Mesendoderm (in vitro differentiated cells): ENCODE results near the gene PMEPA1.

Source experiments
- DNase-seq: peaks from one replicate; pipeline ENCODE4 v3.0.0; 2013
- H2AK5ac ChIP-seq: 2 replicates; pipeline ENCODE4 v1.6.1; 2013; ENCODE audit warnings: low read length, inconsistent platforms
- H2BK120ac ChIP-seq: 2 replicates; pipeline ENCODE4 v1.6.1; 2013; ENCODE audit warnings: low read depth, mild to moderate bottlenecking, low read length, moderate library complexity, mixed read lengths
- H2BK15ac ChIP-seq: replicated peaks from 2 replicates; pipeline ENCODE4 v1.6.1; 2013; ENCODE audit warnings: low read depth, mild to moderate bottlenecking, moderate library complexity
- H2BK5ac ChIP-seq: 2 replicates; pipeline ENCODE4 v1.6.1; 2013; ENCODE audit warnings: low read length, inconsistent platforms
- H3K18ac ChIP-seq: 2 replicates; pipeline ENCODE4 v1.6.1; 2013; ENCODE audit warnings: mild to moderate bottlenecking, low read length, mixed read lengths
- H3K23ac ChIP-seq: one replicate; pipeline ENCODE4 v1.6.1; 2013; ENCODE audit warnings: low read length
- H3K27ac ChIP-seq: 2 replicates; pipeline ENCODE4 v1.5.1; 2013; ENCODE audit warnings: low read depth, mild to moderate bottlenecking, inconsistent platforms, low read length, moderate library complexity
- H3K27me3 ChIP-seq: 2 replicates; pipeline ENCODE4 v1.6.1; 2013; ENCODE audit warnings: low read length, control low read depth, mild to moderate bottlenecking, inconsistent platforms; ENCODE audit not compliant: insufficient read depth, poor library complexity
- H3K36me3 ChIP-seq: 2 replicates; pipeline ENCODE4 v1.6.1; 2013; ENCODE audit warnings: low read length, inconsistent platforms; ENCODE audit not compliant: control insufficient read depth, insufficient read depth
- H3K4ac ChIP-seq: one replicate; pipeline ENCODE4 v1.6.1; 2013; ENCODE audit warnings: low read depth, mild to moderate bottlenecking, low read length, moderate library complexity
- H3K4me1 ChIP-seq: 2 replicates; pipeline ENCODE4 v1.6.1; 2013; ENCODE audit warnings: low read depth, low read length, inconsistent platforms; ENCODE audit not compliant: control insufficient read depth
- H3K4me2 ChIP-seq: 2 replicates; pipeline ENCODE4 v1.6.1; 2013; ENCODE audit warnings: low read length
- H3K4me3 ChIP-seq: 2 replicates; pipeline ENCODE4 v1.5.1; 2013; ENCODE audit warnings: mild to moderate bottlenecking, low read length
- H3K56ac ChIP-seq: one replicate; pipeline ENCODE4 v1.6.1; 2013; ENCODE audit warnings: low read length
- H3K79me1 ChIP-seq: 2 replicates; pipeline ENCODE4 v1.6.1; 2013; ENCODE audit warnings: low read length, inconsistent platforms
- H3K79me2 ChIP-seq: 2 replicates; pipeline ENCODE4 v1.6.1; 2013; ENCODE audit warnings: mild to moderate bottlenecking, low read length; ENCODE audit not compliant: control insufficient read depth, insufficient read depth
- H3K9ac ChIP-seq: 2 replicates; pipeline ENCODE4 v1.6.1; 2013; ENCODE audit warnings: low read length, inconsistent platforms
- H4K5ac ChIP-seq: one replicate; pipeline ENCODE4 v1.6.1; 2013; ENCODE audit warnings: low read length
- H4K8ac ChIP-seq: one replicate; pipeline ENCODE4 v1.6.1; 2013; ENCODE audit warnings: low read depth, mild to moderate bottlenecking, control low read depth, low read length, moderate library complexity
- WGBS: extraction: QIAGEN DNeasy Blood & Tissue Kit; methylation state at CpG from one replicate; pipeline ENCODE4 v1.1.7; 2013; ENCODE audit warnings: low lambda C conversion rate, missing lambda C conversion rate; ENCODE audit not compliant: insufficient coverage; ENCODE audit errors: extremely low coverage; 5-methylcytosine and 5-hydroxymethylcytosine counted together

The PMEPA1 gene

DNA sequence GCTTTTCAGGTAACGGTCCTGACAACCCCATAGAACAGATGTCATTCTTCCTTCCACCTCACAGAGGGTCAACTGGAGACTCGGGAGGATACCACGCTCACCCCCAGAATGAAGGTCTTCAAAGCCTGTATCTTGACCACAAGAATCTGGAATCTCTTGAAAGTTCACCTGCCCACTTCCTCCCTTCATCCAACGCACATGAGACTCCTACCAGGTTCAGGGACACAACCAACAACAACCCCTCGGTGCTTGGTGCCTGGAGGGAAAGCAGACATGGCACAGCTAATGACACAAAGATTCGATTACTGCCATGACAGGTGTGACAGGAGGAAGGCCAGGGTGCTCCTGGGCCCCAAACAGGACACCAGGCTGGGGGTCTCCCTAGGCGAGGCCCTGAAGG, 8.2 kb downstream of the PMEPA1 start:
- H3K27me3 ChIP-seq = no peaks in the 10 kb centered on the region
- H2AK5ac ChIP-seq = no peak overlapping the region
- H3K18ac ChIP-seq = no peak overlapping the region
- peaks cover 2% of the 10 kb centered on the region for H3K79me1 ChIP-seq
- H3K56ac ChIP-seq = no peak overlapping the region
- H4K5ac ChIP-seq = no peak overlapping the region
- H2BK5ac ChIP-seq = no peak overlapping the region
- no peak overlapping the region for H3K9ac ChIP-seq
- no peak overlapping the region for H3K23ac ChIP-seq
- H2BK120ac ChIP-seq = no peak overlapping the region
- H3K36me3 ChIP-seq = no peaks in the 10 kb centered on the region
- H4K8ac ChIP-seq = no peak overlapping the region
- H3K79me2 ChIP-seq = peaks cover 100% of the 10 kb centered on the region
- WGBS = no CpG with 5 or more reads among the region's 7 CpGs
- H3K4ac ChIP-seq = no peak overlapping the region
- H3K4me1 ChIP-seq = peaks cover 17% of the 10 kb centered on the region
- DNase-seq = no peak
- no peak overlapping the region for H3K4me2 ChIP-seq
- no peak overlapping the region for H3K27ac ChIP-seq
- no peak overlapping the region for H3K4me3 ChIP-seq
- H2BK15ac ChIP-seq = no peak overlapping the region

GRCh38 chr20:57701090-57701489, 8.7 kb downstream of the PMEPA1 start:
- peaks cover 11% of the 10 kb centered on the region for H3K4me1 ChIP-seq
- H4K5ac ChIP-seq = no peak overlapping the region
- no peak overlapping the region for H3K56ac ChIP-seq
- H2AK5ac ChIP-seq = no peak overlapping the region
- no peak overlapping the region for H3K4ac ChIP-seq
- no peak overlapping the region for H3K27ac ChIP-seq
- no peak overlapping the region for H3K23ac ChIP-seq
- DNase-seq = no peak
- H2BK5ac ChIP-seq = no peak overlapping the region
- no peaks in the 10 kb centered on the region for H3K27me3 ChIP-seq
- no CpG with 5 or more reads among the region's 6 CpGs for WGBS
- no peak overlapping the region for H2BK120ac ChIP-seq
- H3K18ac ChIP-seq = no peak overlapping the region
- no peak overlapping the region for H3K4me2 ChIP-seq
- H3K79me1 ChIP-seq = peaks cover 2% of the 10 kb centered on the region
- no peak overlapping the region for H4K8ac ChIP-seq
- no peak overlapping the region for H3K4me3 ChIP-seq
- no peaks in the 10 kb centered on the region for H3K36me3 ChIP-seq
- H3K79me2 ChIP-seq = peaks cover 100% of the 10 kb centered on the region
- no peak overlapping the region for H2BK15ac ChIP-seq
- no peak overlapping the region for H3K9ac ChIP-seq

DNA sequence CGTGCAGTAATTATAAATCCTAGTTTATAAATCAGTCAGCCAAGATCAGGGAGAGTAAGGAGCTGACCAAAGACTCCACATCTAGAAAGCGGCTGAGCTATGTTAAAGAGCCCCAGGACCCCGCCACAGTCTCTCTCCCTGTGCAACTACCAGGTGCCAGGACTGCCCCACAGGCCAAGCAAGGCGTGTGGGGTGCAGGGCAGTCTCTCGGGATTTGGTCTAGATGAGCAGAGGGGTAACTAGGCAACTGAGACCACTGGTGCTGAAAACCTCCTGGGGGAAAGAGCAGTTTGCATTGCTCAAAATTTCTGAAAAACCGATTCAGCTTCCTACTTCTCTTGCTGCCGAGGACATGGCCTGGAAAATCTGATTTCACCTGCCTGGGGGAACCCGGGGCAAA, 10.4 kb downstream of the PMEPA1 start:
- Histone ChIP-seq H3K27ac (no peak overlapping the region), H3K4me1 (peaks cover 7% of the 10 kb centered on the region), H3K36me3 (no peaks in the 10 kb centered on the region), H3K23ac (no peak overlapping the region), H4K5ac (no peak overlapping the region), H3K79me1 (peaks cover 2% of the 10 kb centered on the region), H3K4me3 (no peak overlapping the region), H2BK15ac (no peak overlapping the region), H2AK5ac (no peak overlapping the region), H3K18ac (no peak overlapping the region), H3K9ac (no peak overlapping the region), H3K79me2 (peaks cover 100% of the 10 kb centered on the region), H2BK120ac (no peak overlapping the region), H3K4ac (no peak overlapping the region), H3K27me3 (no peaks in the 10 kb centered on the region), H3K56ac (no peak overlapping the region), H4K8ac (no peak overlapping the region), H2BK5ac (no peak overlapping the region), H3K4me2 (no peak overlapping the region)
- WGBS = no CpG with 5 or more reads among the region's 8 CpGs
- DNase-seq = no peak

GRCh38 chr20:57698867-57699275, 10.9 kb downstream of the PMEPA1 start:
- Histone ChIP-seq H3K4me3 (no peak overlapping the region), H3K9ac (no peak overlapping the region), H2BK15ac (no peak overlapping the region), H3K56ac (no peak overlapping the region), H2BK120ac (no peak overlapping the region), H3K79me2 (peaks cover 99% of the 10 kb centered on the region), H2BK5ac (no peak overlapping the region), H3K27ac (no peak overlapping the region), H3K79me1 (peaks cover 4% of the 10 kb centered on the region), H3K18ac (no peak overlapping the region), H3K27me3 (no peaks in the 10 kb centered on the region), H3K4ac (no peak overlapping the region), H4K5ac (no peak overlapping the region), H4K8ac (no peak overlapping the region), H2AK5ac (no peak overlapping the region), H3K4me2 (no peak overlapping the region), H3K23ac (no peak overlapping the region), H3K4me1 (peaks cover 4% of the 10 kb centered on the region), H3K36me3 (no peaks in the 10 kb centered on the region)
- no CpG with 5 or more reads among the region's 7 CpGs for whole genome bisulfite sequencing
- DNase-seq = no peak

GRCh38 chr20:57698116-57698866, 11.5 kb downstream of the PMEPA1 start:
- peak; percentile 59 for DNase-seq
- Histone ChIP-seq H3K18ac (no peak overlapping the region), H3K9ac (no peak overlapping the region), H2AK5ac (no peak overlapping the region), H3K4me2 (no peak overlapping the region), H3K36me3 (no peaks in the 10 kb centered on the region), H3K4me1 (peaks cover 4% of the 10 kb centered on the region), H3K4ac (no peak overlapping the region), H2BK120ac (no peak overlapping the region), H3K79me2 (peaks cover 99% of the 10 kb centered on the region), H4K5ac (no peak overlapping the region), H3K56ac (no peak overlapping the region), H4K8ac (no peak overlapping the region), H3K23ac (no peak overlapping the region), H3K79me1 (peaks cover 6% of the 10 kb centered on the region), H3K27me3 (no peaks in the 10 kb centered on the region), H2BK15ac (no peak overlapping the region), H3K27ac (no peak overlapping the region), H2BK5ac (no peak overlapping the region), H3K4me3 (no peak overlapping the region)
- no CpG with 5 or more reads among the region's 17 CpGs for WGBS

GRCh38 chr20:57697543-57697942, 12.3 kb downstream of the PMEPA1 start:
- Histone ChIP-seq H3K4me1 (peaks cover 6% of the 10 kb centered on the region), H3K4me3 (no peak overlapping the region), H2AK5ac (no peak overlapping the region), H3K23ac (no peak overlapping the region), H4K5ac (no peak overlapping the region), H3K9ac (no peak overlapping the region), H3K4me2 (no peak overlapping the region), H3K56ac (no peak overlapping the region), H3K27me3 (no peaks in the 10 kb centered on the region), H4K8ac (no peak overlapping the region), H3K27ac (no peak overlapping the region), H3K18ac (no peak overlapping the region), H3K79me2 (peaks cover 99% of the 10 kb centered on the region), H3K79me1 (peaks cover 6% of the 10 kb centered on the region), H3K36me3 (no peaks in the 10 kb centered on the region), H2BK5ac (no peak overlapping the region), H2BK15ac (no peak overlapping the region), H3K4ac (no peak overlapping the region), H2BK120ac (no peak overlapping the region)
- DNase-seq = no peak
- no CpG with 5 or more reads among the region's 7 CpGs for whole genome bisulfite sequencing
